GM18951 (cell line): ENCODE data around the gene ITGB4.

ENCODE experiments used
- POLR2A ChIP-seq: IDR thresholded peaks from 4 replicates; pipeline ENCODE4 v1.6.1; 2011; ENCODE audit warnings: mild to moderate bottlenecking; ENCODE audit not compliant: insufficient read length, insufficient read depth; ENCODE audit errors: extremely low read depth
- in situ Hi-C: fragments of 300-500 bp; cut with MboI; formaldehyde crosslinking; loops from one replicate; pipeline ENCODE4 v1.12.0; 2022; ENCODE audit warnings: low sequenced_read_pairs, mixed read lengths, inconsistent platforms; ENCODE audit not compliant: unreplicated experiment

The ITGB4 gene

DNA sequence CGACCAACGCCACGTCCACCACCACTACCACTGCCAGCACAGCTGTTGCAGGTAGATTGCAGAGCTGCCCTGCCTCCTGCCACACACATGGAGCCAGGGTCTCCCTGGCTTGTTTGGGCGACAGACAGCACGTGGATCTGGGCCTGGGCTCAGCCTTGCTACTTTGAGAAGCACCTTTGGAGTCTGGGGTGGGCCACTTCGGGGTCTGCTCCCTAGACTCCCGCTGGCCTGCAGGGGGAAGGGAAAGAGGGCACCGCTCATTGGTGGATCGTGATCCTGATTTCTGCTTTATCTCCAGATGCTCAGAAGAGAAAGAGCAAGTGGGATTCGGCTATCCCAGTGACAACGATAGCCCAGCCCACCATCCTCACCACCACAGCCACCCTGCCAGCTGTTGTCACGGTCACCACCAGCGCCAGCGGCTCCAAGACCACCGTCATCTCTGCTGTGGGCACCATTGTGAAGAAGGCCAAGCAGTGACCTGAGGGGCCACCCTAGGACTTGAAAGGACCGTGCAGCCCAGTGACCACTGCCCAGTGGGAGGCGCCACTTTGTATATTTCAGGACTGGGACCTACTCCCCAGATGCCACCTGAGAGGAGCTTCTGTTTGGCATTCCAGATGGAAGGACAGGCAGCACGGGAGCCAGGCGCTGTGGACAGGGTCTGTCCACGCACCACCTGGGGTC lies 15.1 kb upstream of the ITGB4 start:
- no peak for TF ChIP-seq POLR2A
- in situ Hi-C loops, result no loop called here

DNA sequence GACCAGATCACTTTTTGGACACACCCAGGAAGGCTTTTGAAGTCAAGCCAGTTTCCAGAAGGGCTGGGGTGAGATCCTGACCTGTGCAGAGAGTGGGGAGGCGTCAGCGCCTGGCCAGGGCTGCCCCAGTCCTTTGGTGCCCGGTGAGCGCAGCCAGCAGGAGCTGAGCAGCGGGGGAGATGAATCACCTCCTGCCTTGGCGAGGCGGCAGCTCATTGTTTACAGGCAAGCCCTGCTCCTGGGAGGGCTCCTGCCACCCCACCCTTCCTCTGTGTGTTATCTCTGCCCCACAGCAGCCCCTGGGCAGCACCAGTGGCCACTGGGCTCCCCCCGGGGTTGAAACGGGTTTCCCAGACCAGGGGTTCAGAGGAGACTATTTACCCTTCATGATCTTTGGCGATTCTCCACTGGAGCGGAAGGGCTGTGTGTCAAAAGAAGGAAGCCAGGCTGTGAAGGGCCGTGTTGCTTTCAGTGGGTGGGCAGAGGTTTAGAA lies 14.1 kb upstream of the ITGB4 start:
- no peak for TF ChIP-seq POLR2A
- in situ Hi-C loops, result no loop called here

DNA sequence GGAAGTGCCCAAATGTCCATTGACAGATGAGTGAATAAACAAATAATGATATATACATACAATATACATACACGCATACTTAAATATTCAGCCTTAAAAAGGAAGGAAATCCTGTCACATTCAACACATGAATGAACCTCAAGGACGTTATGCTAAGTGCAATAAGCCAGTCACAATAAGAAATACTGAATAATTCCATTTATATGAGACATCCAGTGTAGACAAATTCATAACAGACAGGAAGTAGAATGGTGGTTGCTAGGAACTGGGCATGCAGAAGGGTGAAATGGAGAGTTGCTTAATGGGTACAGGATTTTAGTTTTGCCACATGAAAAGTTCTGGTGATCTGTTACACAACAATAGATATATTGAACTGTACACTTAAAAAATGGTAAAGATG lies 8.8 kb upstream of the ITGB4 start:
- in situ Hi-C loops, result no loop called here

DNA sequence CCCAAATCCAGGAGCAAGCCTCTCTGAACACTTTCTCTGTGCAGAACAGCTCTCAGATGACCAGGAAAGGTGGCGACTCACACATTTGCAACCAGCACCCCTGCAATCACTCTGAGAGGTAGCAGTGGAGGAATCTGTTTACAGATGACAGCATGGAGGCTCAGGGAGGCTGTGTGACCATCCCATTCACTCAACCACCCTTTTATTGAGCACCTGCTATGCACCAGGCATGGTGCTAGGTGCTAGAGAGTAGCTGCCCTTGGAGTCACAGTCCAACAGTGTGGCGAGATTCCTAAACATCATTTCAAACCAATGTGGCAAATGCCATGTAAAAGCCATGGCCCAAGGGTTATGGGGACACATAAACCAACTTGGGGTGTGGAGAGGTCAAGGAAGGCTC lies 1.5 kb upstream of the ITGB4 start:
- in situ Hi-C loops, result no loop called here
- TF ChIP-seq POLR2A, result no peak

More for the DNA sequence above, 8.8 kb upstream of the ITGB4 start:
- no peak for TF ChIP-seq POLR2A

DNA sequence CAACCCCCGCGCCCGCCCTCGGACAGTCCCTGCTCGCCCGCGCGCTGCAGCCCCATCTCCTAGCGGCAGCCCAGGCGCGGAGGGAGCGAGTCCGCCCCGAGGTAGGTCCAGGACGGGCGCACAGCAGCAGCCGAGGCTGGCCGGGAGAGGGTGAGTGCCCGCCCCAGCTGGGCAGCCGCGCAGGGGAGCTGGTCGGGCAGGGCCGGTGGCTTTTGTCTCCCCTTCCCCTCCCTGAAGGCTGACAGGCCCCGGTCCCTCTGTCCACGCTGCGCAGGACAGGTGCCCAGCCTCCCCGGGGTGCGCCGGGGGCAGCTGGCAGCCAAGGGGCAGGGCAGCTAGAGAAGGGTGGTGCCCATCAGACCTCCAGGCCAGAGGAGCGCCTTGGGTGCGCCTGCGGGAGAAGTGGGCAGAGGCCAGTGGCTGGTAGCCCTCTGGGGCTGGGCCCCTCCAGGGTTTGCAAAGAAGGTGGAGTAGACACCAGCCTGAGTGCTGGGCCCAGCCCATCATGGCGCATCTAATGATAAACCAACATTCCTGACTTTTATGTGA lies 278 bp downstream of the ITGB4 start:
- in situ Hi-C loops, result no loop called here

DNA sequence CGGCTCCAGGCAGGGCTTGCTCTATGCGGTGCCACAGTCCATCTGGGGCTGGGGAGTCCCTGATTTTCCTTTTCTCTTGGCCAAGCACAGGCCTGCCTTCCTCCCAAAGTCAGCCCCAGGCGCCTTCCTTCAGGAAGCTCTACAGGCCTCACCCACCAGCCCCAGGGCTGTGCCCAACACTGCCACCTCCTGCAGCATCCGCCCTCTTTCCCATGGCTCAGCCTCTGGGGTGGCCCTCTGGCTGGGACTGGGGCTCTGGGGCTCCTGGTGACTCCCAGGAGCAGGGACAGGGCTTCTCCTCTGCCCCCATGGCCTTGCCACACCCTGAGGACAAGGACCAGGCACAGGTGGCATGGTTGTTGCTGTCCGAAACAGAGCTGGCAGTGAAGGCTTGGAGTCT lies 817 bp downstream of the ITGB4 start:
- TF ChIP-seq POLR2A, result no peak
- in situ Hi-C loops, result no loop called here

More for the DNA sequence above, 278 bp downstream of the ITGB4 start:
- TF ChIP-seq POLR2A, result no peak

DNA sequence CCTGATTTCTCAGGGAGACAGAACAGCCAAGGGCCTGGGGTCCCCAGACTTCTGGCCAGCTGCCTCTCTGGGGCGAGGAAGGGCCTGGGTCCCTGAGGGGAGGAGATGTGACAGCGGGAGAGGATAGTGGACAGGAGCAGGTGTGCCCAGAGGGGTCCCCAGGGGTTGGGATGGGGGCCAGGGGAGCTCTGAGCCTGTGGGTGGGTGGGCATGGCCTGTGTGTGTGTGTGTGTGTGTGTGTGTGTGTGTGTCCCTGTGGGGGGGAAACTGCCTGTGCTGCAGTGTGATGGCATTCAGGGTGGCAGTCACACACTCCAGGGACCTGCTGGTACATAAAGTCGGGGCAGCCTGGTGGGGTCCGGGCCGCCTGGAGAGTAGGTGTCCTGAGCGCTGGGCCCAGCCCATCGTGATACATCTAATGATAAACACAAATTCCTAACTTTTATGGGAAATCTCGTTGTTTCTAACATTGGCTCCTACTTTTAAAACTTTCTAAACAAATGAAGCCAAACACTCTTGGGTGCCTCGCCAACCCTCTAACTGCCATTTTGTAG lies 1.4 kb downstream of the ITGB4 start:
- TF ChIP-seq POLR2A, result no peak
- in situ Hi-C loops, result no loop called here

DNA sequence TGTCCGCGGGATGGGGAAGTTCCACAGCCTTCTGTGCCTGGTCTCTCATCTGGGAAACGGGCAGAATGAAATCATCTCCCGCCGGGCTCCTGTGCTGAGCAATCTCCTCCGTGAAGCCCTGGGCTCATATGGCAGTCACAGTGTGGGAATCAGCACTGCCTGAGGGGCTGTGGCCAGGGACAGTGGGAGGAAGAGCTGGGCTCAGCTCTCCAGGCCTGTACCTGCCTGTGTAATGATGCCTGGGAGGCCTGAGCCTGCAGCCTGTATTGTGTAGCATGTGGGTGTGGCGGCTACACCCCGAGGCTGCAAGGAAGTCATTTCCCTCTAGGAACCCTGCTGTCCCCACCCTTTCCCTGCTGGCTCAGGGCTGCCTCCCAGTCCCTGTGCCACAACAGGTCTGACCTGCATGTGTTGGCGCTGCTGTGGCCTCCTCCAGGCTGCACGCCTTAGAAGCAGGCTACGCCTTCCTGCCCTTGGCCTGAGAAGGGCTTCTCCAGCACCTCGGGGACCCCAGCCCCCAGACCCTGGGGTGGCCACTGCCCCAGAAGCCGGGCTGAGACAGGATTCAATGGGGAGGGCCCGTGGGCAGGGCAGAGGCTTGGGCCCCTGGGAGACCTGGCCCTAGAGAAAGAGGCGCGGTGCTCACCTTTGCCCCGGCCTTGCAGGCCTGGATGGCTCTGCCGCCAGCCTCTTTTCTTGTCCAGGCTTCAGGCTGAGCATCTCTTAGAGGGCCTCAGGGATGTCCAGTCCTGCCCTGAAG lies 2.1 kb downstream of the ITGB4 start:
- in situ Hi-C loops, result no loop called here
- no peak for TF ChIP-seq POLR2A

DNA sequence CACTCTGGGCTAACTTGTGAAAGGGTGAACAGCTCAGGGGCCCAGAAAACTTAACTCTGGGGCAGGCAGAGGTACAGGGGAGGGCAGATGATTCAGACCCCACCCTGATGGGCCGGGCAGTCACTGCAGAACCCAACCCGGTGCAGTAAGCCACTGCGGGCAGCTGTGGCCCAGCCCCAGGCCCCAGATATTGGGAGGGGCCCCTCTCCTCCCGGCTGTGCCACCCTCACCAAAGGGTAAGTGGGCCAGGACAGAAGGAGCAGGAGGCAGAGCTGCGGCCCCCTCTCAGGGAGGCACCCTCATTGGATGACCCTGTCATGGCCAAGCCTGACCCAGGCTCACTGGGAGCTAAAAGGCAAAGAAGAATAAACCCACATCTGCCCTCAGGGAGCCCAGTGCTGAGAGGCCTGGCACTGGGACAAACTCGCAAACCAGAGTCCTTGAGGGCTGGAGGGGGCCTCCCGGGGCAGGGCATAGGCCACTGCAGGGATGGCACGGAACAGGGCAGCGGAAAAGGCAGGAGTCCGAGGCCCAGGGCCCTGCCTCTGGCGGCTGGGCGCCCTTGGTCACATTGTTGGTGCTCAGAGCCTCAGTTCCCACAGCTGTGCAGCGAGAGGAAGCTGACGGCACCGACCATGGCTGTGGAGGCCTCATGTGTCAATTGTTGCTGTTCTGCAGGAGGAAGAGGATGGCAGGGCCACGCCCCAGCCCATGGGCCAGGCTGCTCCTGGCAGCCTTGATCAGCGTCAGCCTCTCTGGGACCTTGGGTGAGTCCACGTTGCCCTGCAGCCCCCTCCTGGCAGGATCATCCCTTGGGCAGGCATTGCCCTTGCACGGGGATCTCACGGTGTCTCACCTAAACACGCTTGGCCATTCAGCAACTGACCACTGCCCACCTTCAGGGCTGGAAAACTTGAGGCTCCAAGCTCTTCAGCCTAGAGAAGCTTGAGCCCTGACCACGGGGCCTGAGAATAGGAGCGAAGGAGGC lies 3.1 kb downstream of the ITGB4 start:
- in situ Hi-C loops, result no loop called here
- no peak for TF ChIP-seq POLR2A

DNA sequence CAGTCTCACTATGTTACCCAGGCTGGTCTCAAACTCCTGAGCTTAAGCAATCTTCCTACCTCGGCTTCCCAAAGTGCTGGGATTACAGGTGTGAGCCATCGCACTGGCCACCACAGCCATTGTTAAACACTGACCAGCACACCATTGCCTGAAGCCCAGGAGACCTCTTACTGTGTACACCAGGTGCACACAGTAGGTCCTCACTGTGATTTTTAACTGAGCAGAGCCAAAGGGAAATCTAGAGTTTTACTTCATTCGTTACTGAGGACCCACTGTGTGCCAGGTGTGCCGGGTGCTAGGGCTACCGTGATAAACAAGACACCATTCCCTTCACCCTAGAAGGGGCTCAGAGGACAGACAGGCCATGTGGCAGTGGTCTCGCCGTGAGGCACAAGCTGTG lies 4.2 kb downstream of the ITGB4 start:
- in situ Hi-C loops, result no loop called here
- TF ChIP-seq POLR2A, result no peak

DNA sequence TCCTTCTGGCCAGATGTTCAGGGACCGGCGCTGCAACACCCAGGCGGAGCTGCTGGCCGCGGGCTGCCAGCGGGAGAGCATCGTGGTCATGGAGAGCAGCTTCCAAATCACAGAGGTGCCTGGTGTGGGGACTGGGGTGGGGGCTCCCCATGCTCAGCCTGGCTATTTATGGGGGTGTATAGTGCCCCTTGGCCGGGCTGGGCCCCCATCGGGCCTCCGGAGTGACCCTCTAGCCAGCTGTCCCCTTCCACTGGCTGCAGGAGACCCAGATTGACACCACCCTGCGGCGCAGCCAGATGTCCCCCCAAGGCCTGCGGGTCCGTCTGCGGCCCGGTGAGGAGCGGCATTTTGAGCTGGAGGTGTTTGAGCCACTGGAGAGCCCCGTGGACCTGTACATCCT lies 6.1 kb downstream of the ITGB4 start:
- no peak for TF ChIP-seq POLR2A
- in situ Hi-C loops, result no loop called here

DNA sequence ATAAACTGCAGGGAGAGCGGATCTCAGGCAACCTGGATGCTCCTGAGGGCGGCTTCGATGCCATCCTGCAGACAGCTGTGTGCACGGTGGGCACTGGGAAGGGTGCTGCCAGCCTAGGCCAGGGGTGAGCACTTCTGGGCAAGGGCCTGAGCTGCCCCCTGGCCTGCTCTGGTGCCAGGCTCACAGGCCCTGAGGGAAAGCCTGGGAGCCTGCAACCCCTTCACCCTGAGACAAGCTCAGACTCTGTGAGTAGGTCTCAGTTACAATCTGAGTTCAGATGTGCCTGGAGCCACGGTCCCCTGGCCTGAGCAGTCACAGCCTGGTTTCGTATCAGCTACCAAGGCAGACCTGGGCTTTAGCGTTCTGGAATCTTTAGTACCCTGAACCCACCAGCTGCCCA lies 8.1 kb downstream of the ITGB4 start:
- in situ Hi-C loops, result no loop called here

More for the DNA sequence above, 8.1 kb downstream of the ITGB4 start:
- no peak for TF ChIP-seq POLR2A
